Right lobe of liver (tissue), 4 donors: Measurements from ENCODE around the gene INPP5A.

Experiments used
- CTCF ChIP-seq, 4 donors: fragments of 200-600 bp in 3 of 4; fragments of 450-650 bp in 1 of 4; IDR thresholded peaks; one replicate each; pipeline versions ENCODE4 v1.5.1 to v1.8.0; 2016 to 2022; ENCODE audit warnings: antibody characterized with exemption in 4 of 4, mild to moderate bottlenecking in 2 of 4
- POLR2A ChIP-seq: fragments of 450-650 bp; IDR thresholded peaks from one replicate; pipeline ENCODE4 v1.6.1; 2017; ENCODE audit warnings: antibody characterized with exemption, mild to moderate bottlenecking
- donor health status: DM: no; HTN: no; CAD: no.
- donor health status: DM: no; HTN: no; CAD: no.
- donor health status: DM: no; HTN: yes; CAD: no.

GRCh38 chr10:132696728-132697577, 159.4 kb downstream of the INPP5A start:
- TF ChIP-seq CTCF (IDR thresholded peaks at IDR 0.05) (no peak), POLR2A (no peak)
